ENCODE results near the gene SSBP3.

SSBP3 gene

DNA sequence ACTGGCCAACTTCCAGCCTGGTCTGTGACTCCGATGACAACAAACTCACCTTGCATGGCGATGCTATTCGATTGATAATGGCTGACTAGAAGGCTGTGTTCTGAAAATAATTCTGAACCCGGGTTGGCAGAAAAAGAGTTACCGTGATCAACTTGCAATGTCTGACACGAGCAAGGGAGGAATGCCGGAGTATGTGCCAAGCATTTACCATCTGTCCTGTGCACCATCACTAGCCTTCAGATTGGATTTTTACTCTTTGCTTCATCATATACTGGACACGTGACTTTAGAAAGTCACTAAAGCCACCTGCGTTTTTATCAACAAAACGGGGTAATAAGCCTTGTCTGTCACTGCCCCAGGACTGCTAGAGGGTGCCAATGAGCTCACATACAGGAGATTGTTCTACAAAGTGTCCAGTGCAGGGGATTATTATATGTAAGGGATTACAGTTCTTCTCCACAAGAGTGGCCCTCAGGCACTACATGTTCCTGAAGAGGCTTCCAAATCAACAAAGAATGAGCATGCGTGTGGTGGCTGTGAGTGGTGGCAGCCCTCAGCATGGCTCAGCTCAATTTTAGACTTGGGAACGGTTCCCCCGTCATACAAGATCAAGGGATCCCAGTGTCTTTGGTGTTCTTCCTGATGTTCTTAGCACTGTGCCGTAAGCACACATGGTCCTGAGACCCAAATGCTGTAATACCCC is 35.8 kb downstream of the SSBP3 start:
- DNase-seq: no peak

DNA sequence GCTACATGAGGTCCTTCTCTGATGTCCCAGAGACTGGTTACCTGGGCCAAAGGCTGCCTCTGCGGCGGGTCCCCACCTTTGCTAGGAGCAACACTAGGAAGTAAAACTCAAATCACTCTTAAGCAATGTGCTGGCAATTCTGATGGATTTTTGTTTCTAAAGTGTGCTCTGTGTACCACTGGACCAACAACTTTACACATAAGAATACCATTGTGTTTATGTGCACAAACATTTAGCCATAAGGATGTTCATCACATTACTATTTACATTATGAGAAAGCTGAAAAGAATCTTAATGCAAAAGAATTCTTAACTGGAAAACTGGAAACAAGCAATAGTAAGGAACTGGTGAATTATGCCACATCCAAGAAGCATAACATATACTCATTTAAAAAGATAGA is 38.6 kb downstream of the SSBP3 start:
- DNase-seq: no peak

DNA sequence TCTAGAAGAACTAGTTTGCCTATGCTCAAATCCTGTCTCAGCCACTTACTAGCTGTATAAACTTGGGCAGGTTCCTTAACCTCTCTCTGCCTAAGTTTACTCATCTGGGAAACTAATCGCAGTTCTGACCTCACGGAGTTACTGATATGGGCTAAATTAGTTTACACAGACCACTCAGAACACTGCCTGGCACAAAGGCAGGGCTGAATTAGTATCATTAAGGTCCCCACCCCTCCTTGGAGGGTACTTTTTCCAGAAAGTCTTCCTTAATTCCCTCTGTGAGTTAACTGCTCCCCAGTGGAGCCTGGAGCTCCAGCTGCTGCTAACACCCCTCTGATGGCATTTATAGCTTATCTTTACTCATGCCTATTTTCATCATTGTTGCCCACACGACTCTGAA is 40.3 kb downstream of the SSBP3 start:
- DNase-seq: no peak

DNA sequence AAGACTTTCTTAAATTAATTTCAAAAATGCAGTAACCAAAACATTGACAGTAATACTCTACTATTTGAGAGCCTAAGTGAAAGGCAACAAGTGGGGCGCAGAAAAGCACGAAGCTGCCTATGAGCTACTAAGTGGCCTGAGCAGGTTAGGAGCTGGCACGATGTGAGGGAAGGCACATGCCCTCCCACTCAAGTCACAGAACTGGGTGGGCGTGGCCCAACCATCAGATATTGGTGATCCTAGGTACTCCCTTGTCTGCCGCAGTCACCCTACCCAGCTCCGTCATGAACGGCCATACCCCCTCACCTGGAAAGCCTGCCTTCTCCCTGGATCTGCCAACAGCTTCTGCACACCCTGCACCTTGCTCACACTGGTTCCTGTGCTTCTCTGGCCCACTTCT is 40.8 kb downstream of the SSBP3 start:
- no peak for DNase-seq

DNA sequence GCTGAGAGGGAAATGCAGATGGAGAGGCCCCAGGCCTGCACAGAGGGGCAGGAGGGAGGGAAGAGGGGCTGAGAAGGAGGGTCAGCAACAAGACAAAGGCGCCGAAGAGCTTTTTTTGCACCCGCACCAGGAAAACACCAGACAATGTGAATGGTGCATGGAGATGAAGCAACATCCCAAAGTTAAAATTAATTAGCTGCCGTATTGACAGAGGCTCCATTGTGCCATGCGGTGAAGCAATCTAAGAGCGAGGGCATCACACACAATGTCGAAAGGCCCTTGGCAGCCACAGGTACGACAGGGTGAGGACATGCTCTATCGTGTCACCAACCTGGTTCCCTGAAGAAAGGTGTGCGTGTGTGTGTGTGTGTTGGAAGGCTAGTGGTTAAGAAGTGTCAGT is 41.2 kb downstream of the SSBP3 start:
- DNase-seq: no peak

DNA sequence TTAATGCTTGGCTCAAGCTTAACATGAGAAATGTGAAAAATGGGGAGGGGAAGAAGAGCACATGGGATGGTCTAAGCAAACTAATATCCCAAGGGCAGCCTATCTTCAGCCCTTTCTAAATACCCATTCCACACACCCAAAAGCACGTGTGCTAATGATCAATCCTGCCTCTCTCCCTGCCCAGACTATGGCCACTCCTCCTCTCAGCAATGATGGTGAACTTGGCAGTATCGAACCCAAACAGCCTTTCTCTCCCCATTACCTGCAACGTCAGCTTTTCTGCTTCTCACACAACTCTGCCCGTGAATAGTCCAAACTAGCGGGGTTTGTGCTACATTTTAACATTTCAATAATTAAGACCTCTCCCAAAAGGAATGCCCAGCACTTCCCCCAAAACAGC is 41.6 kb downstream of the SSBP3 start:
- no peak for DNase-seq

DNA sequence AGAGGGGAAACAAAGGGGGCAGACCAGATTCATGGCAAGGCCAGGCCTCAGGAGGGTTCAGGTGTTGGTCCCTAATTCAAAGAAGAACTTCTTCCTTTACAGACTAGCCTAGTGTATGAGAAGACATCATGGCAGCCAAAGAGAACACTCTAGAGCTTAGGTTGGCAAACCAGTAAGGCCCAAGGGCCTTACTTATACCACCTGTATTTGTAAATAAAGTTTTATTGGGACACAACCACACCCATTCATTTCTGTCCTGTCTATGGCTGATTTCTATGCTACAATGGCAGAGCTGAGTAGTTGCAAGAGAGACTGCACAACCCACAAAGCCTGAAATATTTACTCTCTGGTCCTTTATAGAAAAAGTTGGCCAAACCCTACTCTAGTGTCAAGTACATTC is 42.3 kb downstream of the SSBP3 start:
- DNase-seq: no peak

DNA sequence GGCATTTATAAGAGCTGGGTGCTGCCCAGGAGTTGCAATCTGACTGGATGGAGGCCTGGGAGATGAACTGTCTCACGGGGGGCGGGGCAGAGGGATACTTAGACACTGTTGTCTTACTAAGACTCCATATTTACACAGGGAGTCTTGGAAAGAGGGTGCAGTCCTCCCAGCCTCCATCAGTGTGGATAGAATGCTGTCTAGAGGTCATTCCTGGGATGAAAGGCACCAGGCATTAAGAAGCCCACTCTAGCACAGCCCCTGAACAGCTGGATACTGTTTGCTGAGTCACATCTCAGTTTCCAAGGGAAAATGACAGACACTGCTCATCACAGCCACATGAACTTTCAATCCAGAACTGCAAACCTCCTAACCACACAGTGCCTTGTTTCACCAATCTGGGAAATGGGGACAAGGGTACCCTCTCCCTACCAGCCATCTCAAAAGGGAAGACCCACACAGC is 43.3 kb downstream of the SSBP3 start:
- no peak for DNase-seq

DNA sequence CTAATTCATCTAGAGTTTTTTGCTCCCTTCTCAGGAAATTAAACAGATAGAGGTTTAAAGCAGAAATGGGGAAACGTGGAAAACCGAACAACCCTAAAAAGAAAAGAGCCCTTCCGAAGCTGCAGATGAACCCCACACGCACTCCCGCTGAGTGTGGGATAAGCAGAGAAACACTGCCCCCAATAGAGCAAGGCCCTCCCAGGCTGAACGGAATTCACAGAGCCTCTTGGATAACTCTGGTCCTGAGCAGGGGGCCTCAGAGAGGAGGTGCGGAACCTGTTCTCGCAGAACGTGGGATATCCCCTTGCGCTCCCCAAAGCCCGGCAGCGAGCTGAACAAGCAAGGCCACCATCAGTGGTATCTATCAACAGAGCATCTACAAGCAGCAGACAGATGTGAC is 44.9 kb downstream of the SSBP3 start:
- no peak for DNase-seq

DNA sequence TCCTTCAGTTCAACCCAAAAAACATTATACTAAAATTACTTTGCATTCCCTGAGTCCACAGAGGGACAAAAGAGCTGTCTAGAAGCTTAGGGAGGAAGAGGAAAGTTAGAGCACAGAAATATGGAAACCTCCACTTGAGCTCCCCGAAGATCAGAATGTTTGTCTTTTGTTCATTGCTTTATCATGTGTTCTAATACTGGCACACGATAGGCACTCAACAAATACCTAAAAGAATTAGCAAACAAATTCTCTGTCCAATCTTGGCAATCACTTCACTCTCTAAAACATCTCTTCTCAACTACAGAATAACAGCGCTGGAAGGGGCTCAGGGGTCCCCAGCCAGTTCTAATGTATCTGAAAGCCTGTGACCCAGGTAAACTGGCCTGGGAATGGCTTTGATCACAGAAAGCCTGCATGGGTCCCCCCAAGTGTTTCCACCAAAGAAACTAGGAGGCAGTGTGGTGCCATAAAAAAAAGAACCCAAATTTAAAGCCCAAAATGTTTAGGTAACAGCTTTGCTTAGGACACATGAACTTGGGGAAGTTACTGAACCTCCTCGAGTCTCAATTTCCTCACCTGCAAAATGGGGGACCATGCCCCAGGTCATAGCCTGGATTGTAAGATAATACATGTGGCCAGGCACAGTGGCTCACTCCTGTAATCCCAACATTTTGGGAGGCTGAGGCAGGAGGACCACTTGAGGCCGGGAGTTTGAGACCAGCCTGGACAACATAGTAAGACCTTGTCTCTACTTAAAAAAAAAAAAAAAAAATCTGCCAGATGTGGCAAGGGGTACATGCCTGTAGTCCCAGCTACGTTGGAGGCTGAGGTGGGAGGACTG is 45.8 kb downstream of the SSBP3 start:
- DNase-seq: no peak

DNA sequence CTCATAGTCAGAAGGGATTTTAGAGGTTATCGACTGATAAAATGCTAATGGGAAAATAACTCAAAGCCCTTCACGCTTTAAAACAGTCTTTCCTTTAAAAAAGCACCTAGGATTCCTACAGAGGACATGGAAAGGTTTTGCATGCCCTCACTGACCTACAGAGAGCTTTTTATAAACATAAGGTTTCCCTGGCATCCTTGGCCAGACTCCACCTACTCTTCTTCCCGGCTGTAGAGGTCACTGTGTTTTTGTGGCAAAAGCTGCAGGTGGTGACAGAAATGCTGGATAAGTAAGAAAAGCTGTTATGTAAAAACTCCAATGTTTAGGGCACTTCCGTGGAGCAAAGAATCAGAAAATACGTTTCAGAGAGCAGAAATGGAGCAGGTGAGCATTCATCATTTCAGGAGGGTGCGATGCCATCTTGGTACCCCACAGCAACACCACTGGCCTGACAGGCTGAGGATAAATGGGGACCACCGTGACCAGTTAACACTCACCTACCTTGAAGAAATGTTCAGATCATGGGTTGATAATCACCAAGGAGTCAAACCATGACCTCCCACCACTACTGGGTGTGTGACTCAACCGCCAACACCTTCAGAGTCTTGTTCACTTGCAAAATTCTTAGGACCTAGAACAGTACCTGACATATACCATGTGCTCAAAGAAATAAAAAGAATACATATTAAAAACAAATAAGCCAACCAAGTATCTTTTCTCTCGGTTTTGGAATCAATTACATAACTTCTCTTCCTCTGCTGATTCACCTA is 46.6 kb downstream of the SSBP3 start:
- no peak for DNase-seq

DNA sequence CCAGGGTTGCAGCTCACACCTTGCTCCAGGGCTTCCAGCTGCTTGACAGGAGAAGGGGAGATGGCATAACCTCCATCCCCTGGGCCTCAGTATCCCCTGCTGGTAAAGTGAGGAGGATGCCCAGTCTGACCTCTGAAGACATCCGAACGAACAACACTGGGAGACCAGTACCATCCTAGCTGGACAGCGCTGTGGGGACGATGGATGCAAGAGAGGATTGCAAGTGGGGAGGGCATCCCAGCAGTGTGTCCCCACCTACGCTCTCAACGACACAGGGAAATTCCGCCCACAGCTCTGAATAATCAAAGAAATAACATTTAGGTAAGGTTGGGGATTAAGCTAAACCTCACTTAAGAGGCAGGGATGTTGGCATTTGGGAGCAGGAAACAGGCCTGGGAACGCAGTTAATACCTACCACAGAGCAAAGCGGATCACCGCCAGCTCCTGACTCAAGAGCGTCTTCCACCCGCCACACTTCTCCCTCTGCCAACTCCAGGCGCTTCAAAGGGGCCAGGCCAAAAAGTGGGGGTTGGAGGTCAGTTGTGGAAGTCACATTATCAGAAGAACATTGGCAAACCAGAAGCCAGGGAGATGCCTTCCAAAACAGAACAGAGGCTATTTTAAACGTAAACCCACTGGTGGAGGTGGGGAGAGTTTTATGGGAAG is 47.6 kb downstream of the SSBP3 start:
- no peak for DNase-seq

DNA sequence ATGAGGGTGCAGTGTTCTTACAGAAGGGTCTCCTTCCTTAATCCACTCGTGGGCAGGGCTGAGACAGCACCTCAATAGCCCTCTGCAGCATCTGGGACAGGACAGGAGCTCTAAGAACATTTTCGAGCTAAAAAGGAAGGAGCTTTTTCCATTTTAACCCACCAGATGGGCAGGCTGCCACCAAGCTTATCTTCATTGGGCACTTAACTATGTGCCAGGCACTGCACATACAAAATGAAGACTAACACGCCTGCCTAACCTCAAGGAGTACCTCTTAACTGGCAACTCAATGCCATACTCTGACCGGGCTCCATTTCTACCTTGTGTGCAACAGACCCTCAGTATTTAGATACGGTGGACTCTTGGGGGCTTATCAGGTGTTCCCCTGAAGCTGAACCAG is 48.2 kb downstream of the SSBP3 start:
- DNase-seq: no peak

DNA sequence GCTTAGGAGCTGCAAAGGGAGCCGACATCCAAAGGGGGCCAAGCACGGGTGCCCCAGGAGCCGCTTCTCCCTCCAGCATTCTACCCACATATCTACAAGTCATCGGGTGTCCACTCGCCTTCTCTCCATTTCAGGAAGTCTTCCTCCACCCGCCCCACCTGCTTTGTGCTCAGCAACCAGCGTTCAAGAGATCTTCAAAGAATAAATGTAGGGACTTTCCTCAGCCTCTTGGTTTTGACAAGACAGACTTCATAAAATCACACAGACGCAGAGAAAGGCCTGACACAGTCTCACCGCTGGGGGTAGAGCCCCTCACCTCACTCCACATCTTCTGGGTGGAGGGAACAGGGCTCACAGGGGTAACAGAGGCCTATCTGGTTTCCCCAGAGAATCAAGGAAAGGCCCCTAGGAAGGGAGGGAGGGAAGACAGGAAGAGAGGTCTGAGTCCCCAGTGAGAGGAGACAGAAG is 49.5 kb downstream of the SSBP3 start:
- no peak for DNase-seq

DNA sequence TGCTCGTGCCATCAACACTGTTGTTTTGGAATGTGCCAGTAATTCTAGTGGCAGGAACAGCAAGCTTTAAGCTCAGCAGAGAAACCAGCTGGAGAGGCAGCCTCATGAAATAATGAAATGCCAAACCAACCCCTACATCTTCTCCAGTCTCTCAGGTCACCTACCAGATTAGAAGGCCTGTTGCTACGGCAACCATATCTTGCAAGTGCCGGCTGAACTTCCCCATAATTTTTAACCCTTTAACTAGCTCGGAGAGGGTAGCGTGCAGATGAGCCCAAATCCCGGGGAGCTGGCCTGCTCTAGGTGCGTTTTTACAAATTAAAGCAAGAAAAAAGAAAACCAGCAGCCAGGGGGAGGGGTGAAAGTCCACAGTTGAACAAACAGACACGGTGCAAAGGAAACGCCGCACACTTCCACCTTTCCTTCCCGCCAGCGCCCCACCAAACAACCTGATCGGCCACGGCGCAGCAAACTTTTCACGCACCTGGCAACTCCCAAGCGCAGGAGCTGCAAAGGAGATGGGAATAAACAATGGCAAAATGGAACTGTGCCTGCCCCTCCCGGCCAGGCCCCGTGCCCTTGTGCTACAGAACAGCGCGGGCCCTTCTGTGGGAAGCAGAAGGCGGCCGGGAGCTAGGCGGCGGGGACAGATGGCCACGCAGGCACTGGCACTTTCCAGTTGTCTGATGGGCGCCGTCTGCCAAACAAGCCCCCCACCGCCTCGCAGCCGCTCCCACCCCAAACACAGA is 50.1 kb downstream of the SSBP3 start:
- no peak for DNase-seq

DNA sequence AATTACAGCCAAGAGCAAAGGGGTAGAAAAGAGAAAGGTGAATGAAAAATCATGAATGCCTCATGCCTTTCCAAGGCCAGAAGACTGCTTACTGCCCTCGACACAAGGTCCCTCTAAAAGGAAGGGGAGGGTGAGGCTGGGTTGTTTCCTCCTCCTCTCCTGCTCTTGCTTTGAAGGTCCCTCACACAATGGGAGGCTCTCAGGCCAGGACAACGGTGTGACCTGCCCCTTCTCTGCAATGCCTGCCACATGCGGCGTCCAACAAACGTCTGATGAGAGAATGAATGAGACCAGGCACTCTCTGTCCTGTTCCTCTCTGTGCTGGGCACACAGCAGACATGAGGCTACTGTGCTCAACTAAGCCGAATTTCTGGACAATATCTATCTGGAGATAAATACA is 51.3 kb downstream of the SSBP3 start:
- DNase-seq: no peak

DNA sequence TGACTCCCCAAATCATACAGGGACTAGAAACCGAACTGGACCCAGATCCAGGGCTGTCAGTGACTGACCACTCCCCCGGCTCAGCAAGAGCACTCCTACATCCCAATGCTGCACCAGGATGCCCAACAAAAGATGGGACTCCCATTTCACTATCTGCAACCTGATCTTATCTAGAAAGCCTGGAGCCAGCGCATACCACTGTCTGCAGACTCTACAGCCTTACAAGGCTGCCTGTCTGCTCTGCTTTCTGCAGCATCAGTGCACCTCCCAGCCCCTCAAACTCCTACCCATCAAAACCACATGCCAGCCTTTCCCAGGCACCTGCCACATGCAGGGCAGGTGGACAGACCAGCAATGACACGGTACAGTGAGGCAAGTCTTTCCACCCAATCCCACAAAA is 52.2 kb downstream of the SSBP3 start:
- DNase-seq: no peak

DNA sequence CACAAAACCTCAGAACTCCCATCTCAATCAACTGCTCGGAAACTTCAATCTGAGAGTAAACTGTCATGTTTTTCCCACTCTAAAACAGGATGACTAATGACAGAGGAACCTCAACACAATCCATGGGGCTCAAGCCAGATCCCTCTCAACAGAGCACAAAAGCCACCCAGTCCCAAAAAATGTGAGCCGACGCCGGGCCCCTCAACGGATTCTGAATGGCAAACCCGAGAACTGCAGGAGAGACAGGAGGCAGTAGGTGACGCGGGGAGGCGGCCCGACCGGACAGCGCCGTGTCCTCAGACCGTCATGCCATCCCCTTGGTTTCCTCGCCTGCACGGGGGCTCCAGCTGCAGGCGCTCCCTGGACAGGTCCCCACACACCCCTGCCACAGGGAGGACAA is 53.4 kb downstream of the SSBP3 start:
- no peak for DNase-seq

DNA sequence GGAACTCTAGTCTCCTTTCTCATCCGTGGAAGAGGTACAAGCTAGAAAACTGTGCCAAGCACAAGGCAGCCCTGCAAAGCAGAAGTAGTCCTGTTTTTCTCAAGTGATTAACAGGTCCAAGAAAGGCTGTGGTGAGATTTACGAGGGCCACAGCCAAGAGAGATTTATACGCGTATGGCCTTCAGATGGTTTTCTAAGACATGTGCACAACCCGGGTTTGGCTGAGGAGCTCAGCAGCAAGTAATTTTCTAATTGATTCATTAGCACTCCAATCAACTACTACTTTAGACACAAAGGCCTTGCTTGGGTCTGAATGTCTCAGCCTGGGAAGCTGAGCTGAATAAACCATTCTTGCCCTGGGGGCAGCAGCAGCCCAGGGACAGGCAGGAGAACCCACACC is 55.8 kb downstream of the SSBP3 start:
- DNase-seq: no peak

DNA sequence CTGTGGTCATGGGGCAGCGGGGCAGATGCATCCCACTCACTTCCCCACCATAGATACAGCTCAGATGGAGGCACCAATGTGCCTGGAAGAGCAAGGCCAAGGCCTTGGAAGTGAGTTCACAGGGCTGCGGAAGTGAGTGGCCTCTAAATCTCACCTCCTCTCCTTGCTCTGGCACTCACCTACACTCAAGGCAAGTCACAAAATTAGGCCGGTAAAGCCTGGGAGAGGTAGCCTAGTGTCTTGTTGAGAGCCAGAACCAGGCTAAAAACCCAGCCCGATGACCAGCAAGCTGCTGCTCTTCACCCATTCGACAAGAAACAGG is 57.5 kb downstream of the SSBP3 start:
- DNase-seq: no peak

DNA sequence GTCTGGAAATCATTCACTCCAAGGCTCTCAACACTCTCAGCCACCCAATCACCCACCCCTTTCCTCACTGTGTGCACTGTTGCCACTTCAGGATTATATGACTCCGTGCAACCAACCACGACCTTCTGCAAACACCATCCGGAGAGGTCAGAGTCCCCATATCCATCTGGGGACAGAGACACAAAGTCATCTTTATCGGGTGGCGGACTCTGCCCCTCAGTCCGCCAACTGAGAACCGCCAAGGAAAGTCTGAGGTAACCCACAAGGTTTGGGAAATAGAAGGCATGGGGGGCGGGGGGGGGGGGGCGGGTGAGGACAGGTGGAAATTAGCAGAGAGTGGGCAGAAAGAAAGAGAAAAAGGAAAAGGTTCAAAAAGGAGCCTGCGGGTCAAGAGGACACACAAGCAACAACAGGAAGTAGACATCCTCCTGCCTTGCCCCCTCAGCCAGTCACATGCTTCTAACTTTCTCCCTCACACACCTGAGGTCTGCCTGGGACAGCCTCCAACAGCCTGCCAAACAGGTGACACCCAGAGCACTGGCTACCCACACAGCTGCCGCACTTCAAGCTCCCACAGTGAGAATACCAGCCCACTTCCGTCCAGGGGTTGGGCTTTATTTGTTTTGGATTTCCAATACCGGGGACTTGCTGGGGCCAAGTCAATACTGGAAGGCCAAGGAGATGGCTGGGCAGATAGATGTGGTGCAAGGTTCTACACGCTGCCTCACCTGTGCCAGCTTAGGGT is 58.1 kb downstream of the SSBP3 start:
- DNase-seq: no peak
